Measurements from ENCODE around the gene SEC14L5.

Gene SEC14L5

GRCh38 chr16:4944333-4945281, 13.5 kb upstream of the SEC14L5 start:
- no peak for TF ChIP-seq CTCF (IDR thresholded peaks at IDR 0.05; ENCODE audit: unreplicated experiment in 3 of 3)
- Mint-ChIP-seq H3K27me3 (ENCODE audit: low read depth) (peaks cover 49% of the 10 kb centered on the region), H3K4me3 (peak overlapping the region in 2 of 3 experiments; percentile 41 to 60), H3K36me3 (ENCODE audit: low read depth) (no peaks in the 10 kb centered on the region), H3K9me3 (no peaks in the 10 kb centered on the region), H3K27ac (peak overlapping the region; percentile 92 to 97 (median 95)), H3K4me1 (peaks cover 31% of the 10 kb centered on the region)

- H3K4me1 Mint-ChIP-seq = peaks cover 31% of the 10 kb centered on the region
- no peak for TF ChIP-seq CTCF (IDR thresholded peaks at IDR 0.05; ENCODE audit: unreplicated experiment in 3 of 3)
- no peaks in the 10 kb centered on the region for H3K36me3 Mint-ChIP-seq (ENCODE audit: low read depth)
- H3K4me3 Mint-ChIP-seq = no peak overlapping the region
- no peaks in the 10 kb centered on the region for H3K9me3 Mint-ChIP-seq
- H3K27me3 Mint-ChIP-seq (ENCODE audit: low read depth) = peaks cover 42% of the 10 kb centered on the region
- H3K27ac Mint-ChIP-seq = peak overlapping the region in 2 of 3 experiments; percentile 95 to 97
Measured at GRCh38 chr16:4945560-4946502, 12.3 kb upstream of the SEC14L5 start.

GRCh38 chr16:4946917-4947316, 11.2 kb upstream of the SEC14L5 start:
- Mint-ChIP-seq H3K4me1 (peaks cover 26% of the 10 kb centered on the region), H3K27ac (peak overlapping the region in 2 of 3 experiments; percentile 18 to 27), H3K4me3 (no peak overlapping the region), H3K36me3 (ENCODE audit: low read depth) (no peaks in the 10 kb centered on the region), H3K27me3 (ENCODE audit: low read depth) (peaks cover 35% of the 10 kb centered on the region), H3K9me3 (no peaks in the 10 kb centered on the region)
- TF ChIP-seq CTCF (IDR thresholded peaks at IDR 0.05; ENCODE audit: unreplicated experiment in 3 of 3) = no peak

GRCh38 chr16:4947722-4948503, 10.2 kb upstream of the SEC14L5 start:
- no peak overlapping the region for H3K4me3 Mint-ChIP-seq
- H3K27ac Mint-ChIP-seq = peak overlapping the region; percentile 79 to 85 (median 81)
- no peaks in the 10 kb centered on the region for H3K36me3 Mint-ChIP-seq (ENCODE audit: low read depth)
- H3K9me3 Mint-ChIP-seq = no peaks in the 10 kb centered on the region
- peaks cover 24% of the 10 kb centered on the region for H3K4me1 Mint-ChIP-seq
- TF ChIP-seq CTCF (IDR thresholded peaks at IDR 0.05; ENCODE audit: unreplicated experiment in 3 of 3) = no peak
- peaks cover 33% of the 10 kb centered on the region for H3K27me3 Mint-ChIP-seq (ENCODE audit: low read depth)

GRCh38 chr16:4948903-4949766, 9.0 kb upstream of the SEC14L5 start:
- Mint-ChIP-seq H3K9me3 (no peaks in the 10 kb centered on the region), H3K36me3 (ENCODE audit: low read depth) (no peaks in the 10 kb centered on the region), H3K4me1 (peaks cover 17% of the 10 kb centered on the region), H3K27me3 (ENCODE audit: low read depth) (peaks cover 35% of the 10 kb centered on the region), H3K27ac (no peak overlapping the region), H3K4me3 (no peak overlapping the region)
- TF ChIP-seq CTCF (IDR thresholded peaks at IDR 0.05; ENCODE audit: unreplicated experiment in 3 of 3) = no peak
